Dedifferentiated amniotic fluid mesenchymal stem cell (primary cell): ENCODE measurements around the gene FAAP20.
"Not testable (repeated sequence)": the region's sequence is repeated elsewhere in the genome, so short reads cannot be mapped to it uniquely, and the experiment has no call there.

ENCODE experiments used
- DNase-seq: peaks from one replicate; pipeline ENCODE4 v3.0.0-alpha.2; 2016; ENCODE audit errors: extremely low spot score

Gene FAAP20

DNA sequence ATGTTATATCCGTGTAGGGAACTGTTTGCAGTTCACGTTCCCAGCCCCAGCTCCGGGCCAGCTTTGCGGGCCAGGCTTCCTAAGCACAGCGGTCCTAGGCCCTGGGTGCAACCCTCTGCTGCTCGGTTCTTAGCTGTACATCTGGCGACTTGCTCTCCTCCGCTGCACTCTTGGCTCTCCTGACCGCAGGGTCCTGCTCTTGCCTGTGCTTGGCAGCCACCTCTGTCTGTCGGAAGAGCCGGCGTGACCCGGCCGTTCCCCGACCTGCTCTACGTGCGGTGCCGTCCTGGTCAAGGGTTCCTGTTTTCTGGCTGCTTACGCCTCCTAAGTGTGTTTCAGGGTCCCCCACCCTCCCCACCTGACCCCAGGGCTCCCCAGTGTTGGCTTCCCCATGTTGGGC lies 36.7 kb downstream of the FAAP20 start:
- DNase-seq: no peak

DNA sequence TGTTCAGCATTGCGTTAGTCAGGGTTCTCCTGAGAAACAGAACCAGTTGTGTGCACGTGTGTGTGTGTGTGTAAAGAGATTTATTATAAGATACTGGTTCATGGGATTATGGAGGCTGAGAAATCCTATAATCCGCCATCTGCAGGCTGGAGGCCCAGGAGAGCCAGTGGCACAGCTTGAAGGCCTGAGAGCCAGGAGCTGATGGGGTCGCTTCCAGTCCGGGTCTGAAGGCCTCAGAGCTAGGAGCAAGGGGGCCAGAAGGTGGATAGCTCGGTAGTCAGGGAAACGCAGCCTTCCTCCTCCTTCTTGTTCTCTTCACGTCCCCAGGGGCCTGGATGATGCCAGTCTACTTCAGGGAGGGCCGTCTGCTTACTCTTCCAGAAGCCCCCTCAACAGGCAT lies 37.7 kb downstream of the FAAP20 start:
- DNase-seq: no peak

DNA sequence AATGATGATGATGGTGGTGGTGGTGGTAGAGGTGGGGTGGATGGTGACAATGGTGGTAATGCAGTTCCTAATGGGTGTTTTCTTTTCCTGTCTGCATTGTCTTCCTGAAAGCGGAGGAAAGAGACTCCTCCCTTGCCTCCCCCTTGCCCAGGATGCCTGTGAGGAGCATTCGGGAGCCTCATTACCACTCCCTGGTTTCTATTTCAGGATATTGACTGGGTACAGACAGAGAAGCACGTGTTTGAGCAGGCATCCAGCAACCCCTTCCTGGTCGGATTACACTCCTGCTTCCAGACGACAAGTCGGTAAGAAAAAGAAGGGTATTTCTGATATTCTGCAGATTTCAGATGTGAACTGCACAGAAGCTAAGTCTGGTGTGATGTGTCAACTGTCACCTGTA lies 38.8 kb downstream of the FAAP20 start:
- no peak for DNase-seq

DNA sequence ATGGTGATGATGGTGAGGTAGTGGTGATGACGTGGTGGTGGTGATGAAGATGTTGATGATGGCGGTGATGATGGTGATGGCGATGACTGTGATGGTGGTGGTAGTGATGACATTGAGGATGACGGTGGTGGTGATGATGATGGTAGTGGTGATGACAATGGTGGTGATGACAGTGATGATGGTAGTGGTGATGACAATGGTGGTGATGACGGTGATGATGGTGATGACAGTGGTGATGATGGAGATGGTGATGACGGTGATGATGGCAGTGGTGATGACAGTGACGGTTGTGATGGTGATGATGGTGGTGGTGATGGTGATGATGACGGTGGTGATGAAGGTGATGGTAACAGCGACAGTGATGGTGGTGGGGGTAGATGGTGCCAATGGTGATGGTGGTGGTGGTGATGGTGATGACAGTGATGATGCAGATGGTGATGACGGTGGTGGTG lies 39.4 kb downstream of the FAAP20 start:
- DNase-seq: no peak

DNA sequence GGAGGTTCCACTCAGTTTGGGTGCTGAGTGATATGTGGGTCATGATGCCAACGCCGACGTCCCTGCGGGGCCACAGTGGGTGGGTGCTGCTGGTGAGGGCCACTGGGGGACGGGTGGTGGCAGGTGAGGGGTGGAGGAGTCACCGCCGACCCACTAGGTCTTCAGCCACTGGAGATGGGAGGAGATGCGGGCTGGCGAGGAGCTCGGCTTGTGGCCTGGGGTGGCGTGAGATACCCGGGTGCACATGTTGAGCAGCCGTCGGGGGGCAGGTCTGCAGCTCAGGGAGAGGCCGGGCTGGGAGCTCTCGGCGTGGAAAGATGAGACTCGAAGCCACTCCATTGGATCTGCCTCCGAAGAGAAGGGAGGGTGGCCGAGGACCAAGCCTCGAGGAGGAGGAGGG lies 40.5 kb downstream of the FAAP20 start:
- no peak for DNase-seq

DNA sequence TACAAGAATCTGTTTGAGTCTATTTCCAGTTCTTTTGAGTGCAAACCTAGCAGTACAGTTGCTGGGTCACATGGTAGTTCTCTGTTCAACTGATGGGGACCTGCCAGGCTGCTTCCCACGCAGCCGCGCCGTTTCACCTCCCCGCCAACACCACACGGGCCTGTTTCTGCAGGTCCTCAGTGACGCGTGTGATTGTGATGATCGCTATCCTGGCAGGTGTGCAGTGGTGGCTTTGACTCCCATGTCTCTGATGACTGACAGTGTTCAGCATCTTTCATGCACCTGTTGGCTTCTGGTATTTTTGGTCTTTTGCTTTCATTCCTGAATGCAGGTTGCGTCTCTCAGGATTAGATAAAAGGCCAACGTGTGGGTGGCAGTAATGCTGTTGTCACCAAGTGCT lies 41.6 kb downstream of the FAAP20 start:
- no peak for DNase-seq

DNA sequence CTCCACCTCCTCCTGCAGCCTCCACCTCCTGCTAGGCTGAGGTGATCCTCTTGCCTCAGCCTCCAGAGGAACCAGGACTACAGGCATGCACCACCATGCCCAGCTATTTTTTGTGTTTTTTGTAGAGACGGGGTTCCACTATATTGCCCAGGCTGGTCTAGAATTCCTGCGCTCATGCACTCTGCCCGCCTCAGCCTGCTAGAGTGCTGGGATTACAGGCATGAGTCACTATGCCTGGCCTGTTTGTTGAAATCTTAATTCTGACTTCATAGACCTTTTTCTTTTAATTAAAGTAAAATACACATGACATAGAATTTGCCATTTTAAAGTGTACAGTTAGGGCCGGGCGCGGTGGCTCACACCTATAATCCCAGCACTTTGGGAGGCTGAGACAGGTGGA lies 42.7 kb downstream of the FAAP20 start:
- DNase-seq: no peak

DNA sequence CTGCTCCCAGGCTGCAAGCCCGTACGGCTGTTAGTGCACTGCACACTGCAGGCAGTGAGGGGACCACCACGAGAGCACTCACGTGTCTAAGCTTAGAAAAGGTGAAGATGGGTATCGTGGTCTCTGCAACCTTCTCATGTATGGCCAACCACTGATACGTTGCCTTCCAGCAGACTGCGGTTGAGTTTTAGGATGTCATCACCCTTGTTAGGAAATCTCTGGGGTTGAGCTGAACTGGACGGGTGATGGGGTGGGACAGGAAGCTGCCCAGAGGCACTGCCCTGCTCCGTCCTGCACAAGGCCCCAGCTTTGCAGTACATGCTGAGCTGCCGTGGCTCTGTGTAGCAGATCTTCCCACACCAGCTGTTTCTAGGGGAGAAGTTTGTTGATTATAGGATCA lies 43.3 kb downstream of the FAAP20 start:
- DNase-seq: no peak

DNA sequence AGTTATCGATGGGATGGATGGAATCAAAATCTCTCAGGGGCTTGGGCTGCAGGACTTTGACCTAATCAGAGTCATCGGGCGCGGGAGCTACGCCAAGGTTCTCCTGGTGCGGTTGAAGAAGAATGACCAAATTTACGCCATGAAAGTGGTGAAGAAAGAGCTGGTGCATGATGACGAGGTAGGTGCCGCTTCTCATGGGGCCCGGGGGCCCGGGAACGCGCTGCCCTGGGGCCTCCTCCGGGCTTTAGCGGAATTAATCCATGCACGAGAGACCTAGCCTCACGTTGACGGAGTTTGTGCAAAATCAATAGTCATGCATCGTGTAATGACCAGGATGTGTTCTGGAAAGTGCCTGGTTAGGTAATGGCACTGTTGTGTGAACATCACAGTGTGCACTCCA lies 43.8 kb downstream of the FAAP20 start:
- no peak for DNase-seq

DNA sequence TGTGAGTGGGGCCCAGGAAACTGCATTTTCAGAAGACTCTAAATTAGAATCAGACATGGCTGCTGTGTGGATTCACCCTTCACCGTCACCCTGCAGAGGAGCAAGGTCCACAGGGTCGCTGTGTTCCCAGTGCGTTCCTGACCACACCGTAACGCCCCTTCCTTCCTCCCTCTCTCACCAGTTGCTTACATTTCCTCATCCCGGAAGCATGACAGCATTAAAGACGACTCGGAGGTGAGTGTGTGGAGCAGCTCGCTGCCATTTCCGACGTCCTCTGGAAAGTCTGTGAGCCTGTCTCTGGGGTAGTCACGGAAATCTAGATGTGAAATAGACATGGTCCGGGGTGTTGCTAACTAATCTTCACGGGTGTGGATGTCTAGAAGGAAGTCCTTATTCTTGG lies 45.9 kb downstream of the FAAP20 start:
- DNase-seq: no peak

DNA sequence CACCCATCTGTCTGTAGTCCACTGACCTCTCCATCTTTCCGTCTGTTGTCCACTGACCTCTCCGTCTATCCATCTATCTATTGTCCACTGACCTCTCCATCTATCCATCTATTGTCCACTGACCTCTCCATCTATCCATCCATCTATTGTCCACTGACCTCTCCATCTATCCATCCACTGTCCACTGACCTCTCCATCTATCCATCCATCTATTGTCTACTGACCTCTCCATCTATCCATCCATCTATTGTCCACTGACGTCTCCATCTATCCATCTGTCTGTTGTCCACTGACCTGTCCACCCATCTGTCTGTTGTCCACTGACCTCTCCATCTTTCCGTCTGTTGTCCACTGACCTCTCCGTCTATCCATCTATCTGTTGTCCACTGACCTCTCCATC lies 46.7 kb downstream of the FAAP20 start:
- DNase-seq: not testable (repeated sequence)

DNA sequence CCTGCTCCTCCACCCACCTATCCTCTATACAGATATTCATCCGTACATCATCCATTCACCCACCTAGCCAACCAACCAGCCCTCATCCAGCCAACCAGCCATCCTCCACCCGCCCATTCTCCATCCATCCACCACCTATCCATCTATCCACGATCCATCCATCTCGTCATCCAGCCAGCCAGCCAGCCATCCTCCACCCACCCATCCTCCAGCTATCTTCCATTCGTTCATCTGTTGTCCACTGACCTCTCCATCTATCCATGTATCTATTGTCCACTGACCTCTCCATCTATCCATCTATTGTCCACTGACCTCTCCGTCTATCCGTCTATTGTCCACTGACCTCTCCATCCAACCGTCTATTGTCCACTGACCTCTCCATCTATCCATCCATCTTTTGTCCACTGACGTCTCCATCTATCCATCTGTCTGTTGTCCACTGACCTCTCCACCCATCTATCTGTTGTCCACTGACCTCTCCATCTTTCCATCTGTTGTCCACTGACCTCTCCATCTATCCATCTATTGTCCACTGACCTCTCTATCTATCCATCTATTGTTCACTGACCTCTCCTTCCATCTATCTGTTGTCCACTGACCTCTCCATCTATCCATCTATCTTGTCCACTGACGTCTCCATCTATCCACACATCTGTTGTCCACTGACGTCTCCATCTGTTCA lies 47.6 kb downstream of the FAAP20 start:
- no peak for DNase-seq

DNA sequence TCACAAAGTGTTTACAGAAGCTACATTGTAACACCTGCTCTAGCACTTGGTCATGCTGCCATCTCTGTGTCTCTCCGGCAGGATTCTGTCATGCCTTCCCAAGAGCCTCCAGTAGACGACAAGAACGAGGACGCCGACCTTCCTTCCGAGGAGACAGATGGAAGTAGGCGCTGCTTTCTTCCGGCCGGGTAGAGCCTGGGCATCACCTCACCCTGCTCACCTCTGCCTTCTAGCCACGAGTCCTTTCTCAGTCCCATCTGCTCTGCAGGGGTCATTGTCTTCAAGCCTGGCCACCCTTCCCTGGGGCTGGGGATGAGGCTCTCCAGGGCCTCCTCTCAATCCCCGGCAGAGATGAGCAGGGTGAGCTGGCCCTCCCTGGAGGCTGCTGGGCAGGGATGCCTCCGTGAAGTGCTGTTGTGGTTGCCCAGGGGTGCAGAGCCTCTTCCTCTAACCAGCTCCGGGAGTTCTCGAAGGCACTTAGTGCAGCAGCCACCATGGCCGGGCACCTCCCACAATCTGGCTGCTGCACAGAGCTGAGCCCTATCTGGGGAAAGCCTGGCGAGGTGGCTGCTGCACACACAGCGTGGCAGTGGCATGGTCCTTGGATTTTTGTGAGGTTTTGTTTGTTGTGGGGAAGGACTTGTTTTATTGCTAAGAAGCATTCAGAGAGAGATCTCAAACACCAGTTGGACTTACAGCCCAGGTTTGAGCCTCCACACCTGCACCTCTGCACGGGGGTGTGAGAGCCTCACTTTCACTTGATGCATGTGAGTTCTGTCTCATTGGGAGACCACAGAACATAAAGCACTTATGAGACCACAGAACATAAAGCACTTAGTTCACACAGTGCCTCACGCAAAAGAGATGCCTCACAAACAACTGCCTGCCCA lies 48.4 kb downstream of the FAAP20 start:
- DNase-seq: no peak

DNA sequence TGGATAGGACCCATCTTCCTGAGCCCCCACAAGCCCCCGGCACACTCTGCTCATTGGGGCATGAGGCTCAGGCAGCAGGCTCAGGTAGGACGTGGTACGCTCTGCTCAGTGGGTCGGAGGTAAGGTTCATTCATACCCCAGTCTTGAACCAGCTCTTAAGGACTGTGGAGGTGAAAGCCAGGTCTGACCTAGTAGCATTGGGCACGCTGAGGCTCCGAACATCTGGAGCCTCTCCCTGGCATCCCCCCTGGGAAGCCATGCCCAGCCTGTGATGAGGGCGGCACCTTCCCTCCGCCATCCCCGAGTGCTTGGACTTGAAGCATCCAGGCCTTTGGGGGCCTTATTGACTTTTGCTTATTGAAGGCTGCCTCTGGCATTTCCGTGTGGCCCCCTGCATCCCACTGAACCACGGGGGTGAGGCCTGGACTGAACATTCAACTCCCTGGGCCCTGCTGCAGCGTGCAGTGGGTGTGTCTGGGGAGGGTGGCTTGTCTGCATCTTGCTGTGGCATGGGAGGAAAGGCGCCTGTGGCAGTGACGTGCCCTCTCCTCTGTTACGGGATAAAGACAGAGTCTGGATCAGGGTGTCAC lies 50.0 kb downstream of the FAAP20 start:
- no peak for DNase-seq

DNA sequence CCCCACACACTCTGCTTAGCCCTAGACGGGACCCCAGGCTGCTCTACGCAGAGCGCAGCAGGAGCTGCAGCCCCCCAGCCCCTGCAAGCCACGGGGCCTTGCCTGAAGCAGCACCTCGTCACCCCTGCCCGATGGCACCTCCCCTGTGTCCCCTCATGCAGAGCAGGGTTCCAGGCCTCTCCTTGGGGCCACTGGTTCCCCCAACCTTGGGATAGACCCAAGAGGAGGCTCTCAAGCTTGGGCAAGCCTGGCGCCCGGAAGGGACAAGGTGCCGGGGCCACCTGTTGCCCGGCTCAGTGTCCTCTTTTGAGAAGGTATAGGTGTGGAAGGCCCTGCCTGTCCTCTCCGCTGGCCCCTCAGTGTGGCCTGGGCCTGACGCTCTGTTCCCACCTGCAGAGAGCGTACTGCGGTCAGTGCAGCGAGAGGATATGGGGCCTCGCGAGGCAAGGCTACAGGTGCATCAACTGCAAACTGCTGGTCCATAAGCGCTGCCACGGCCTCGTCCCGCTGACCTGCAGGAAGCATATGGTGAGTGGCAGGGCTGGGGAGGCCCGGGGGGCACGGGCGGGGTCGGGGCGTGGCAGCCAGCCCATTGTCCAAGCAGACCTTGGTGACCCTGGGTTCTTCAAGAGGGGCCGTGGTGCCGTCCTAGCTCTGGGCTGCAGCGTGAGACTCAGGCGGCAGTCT lies 50.6 kb downstream of the FAAP20 start:
- DNase-seq: no peak

DNA sequence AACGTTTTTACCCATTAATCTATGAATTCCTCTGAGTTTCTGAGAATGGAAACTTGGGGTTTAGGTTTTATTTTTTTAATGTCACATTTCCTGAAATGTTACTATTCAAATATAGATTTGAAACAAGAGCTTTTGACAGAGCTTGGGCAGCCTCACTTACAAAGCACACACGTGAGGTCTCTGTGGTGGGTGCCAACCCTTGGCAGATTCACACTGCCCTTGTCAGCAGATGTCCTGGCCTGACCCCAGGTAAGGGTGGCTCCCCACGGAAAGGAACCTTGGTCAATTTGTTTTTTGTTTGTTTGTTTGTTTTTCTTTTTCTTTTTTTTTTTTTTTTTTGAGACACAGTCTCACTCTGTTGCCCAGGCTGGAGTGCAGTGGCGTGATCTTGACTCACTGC lies 53.5 kb downstream of the FAAP20 start:
- DNase-seq: no peak
